HL-60 (cell line): ENCODE results near the gene EPHX1.

Experiments used
- GABPA ChIP-seq: IDR thresholded peaks from 2 replicates; pipeline ENCODE4 v1.6.1; 2012; ENCODE audit warnings: low read depth
- SPI1 ChIP-seq: IDR thresholded peaks from 2 replicates; pipeline ENCODE4 v1.6.1; 2012; ENCODE audit warnings: low read depth, mild to moderate bottlenecking, borderline replicate concordance
- TF ChIP-seq, protein P1 (sequence below): IDR thresholded peaks from one replicate; pipeline ENCODE4 v1.5.1; 2011; ENCODE audit warnings: low read length, control low read depth, inconsistent platforms; ENCODE audit not compliant: insufficient read depth

DNA sequence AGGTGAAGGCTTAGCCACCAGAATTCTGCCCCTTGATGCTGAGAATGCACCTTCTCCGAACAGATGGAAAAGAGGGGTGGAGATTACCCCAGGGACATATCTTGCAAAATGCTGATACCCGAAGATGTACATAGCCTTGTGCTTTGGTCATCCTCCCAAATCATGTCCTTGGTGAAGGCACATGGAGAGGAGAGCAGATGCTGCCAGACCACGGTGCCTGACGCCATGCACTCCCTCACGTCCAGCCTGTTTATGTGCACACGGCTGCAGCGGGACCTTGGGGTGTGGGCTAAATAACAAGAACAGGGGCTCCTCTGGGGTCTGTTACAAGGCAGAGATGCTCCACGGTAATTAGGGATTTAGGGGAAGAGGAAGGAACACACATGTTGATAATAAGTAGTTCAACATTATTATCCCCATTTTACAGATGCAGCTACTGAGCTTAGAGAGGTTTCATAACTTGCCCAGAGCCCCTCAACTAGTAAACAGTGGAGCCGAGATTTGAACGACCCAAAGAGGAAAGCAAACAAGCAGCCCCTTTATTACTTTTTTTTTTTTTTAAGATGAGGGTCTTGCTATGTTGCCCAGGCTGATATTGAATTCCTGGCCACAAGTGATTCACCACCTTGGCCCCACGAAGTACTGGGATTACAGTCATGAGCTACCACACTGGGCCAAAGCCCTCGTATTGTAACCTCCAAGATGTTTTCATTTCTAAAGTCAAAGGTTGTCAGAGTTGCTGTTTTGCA, 12.9 kb downstream of the EPHX1 start:
- TF ChIP-seq SPI1: no peak
- TF ChIP-seq, protein P1, sequence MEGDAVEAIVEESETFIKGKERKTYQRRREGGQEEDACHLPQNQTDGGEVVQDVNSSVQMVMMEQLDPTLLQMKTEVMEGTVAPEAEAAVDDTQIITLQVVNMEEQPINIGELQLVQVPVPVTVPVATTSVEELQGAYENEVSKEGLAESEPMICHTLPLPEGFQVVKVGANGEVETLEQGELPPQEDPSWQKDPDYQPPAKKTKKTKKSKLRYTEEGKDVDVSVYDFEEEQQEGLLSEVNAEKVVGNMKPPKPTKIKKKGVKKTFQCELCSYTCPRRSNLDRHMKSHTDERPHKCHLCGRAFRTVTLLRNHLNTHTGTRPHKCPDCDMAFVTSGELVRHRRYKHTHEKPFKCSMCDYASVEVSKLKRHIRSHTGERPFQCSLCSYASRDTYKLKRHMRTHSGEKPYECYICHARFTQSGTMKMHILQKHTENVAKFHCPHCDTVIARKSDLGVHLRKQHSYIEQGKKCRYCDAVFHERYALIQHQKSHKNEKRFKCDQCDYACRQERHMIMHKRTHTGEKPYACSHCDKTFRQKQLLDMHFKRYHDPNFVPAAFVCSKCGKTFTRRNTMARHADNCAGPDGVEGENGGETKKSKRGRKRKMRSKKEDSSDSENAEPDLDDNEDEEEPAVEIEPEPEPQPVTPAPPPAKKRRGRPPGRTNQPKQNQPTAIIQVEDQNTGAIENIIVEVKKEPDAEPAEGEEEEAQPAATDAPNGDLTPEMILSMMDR: no peak
- TF ChIP-seq GABPA: no peak
